DND-41 (cell line): Measurements from ENCODE around the gene LYPD8.

Source experiments
- EZH2 ChIP-seq: IDR thresholded peaks from 3 replicates; pipeline ENCODE4 v1.6.1; 2012; ENCODE audit warnings: borderline replicate concordance, low read depth, mild to moderate bottlenecking, moderate library complexity, low read length, inconsistent platforms; ENCODE audit not compliant: severe bottlenecking
- TF ChIP-seq, protein P1 (sequence below): IDR thresholded peaks from 2 replicates; pipeline ENCODE4 v1.5.1; 2012; ENCODE audit warnings: borderline replicate concordance, low read length, moderate library complexity, mild to moderate bottlenecking; ENCODE audit not compliant: poor library complexity, severe bottlenecking; ENCODE audit errors: extremely low read depth

DNA sequence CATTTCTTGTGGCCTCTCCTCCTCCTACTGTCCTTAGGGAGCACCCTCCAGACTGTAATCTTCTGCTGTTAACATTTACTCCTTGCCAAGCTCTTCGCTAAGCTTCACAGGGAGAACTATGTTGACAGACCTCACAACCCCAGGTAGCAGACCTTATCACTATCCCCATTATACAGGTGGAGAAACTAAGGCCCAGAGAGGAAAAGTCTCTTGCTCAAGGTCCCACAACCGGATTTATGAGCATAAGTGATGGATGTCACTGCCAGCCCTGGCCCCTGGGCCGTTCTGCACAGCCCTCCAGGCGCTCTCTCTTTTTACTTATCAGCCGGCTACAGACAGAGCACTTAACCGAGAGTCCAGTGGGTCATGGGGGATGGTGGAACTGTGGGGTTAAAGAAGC is 18.1 kb downstream of the LYPD8 start:
- TF ChIP-seq, protein P1, sequence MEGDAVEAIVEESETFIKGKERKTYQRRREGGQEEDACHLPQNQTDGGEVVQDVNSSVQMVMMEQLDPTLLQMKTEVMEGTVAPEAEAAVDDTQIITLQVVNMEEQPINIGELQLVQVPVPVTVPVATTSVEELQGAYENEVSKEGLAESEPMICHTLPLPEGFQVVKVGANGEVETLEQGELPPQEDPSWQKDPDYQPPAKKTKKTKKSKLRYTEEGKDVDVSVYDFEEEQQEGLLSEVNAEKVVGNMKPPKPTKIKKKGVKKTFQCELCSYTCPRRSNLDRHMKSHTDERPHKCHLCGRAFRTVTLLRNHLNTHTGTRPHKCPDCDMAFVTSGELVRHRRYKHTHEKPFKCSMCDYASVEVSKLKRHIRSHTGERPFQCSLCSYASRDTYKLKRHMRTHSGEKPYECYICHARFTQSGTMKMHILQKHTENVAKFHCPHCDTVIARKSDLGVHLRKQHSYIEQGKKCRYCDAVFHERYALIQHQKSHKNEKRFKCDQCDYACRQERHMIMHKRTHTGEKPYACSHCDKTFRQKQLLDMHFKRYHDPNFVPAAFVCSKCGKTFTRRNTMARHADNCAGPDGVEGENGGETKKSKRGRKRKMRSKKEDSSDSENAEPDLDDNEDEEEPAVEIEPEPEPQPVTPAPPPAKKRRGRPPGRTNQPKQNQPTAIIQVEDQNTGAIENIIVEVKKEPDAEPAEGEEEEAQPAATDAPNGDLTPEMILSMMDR: no peak
- TF ChIP-seq EZH2: no peak
